Liver (tissue), 3 donors: Measurements from ENCODE around the gene GRWD1.
"Not testable (repeated sequence)": the region's sequence is repeated elsewhere in the genome, so short reads cannot be mapped to it uniquely, and the experiment has no call there.

ENCODE experiments used
- GABPA ChIP-seq, 2 donors: IDR thresholded peaks in 1 of 2; conservative IDR thresholded peaks in 1 of 2; 2 replicates each; pipeline ENCODE4 v1.6.1; 2016; ENCODE audit warnings: antibody characterized with exemption in 2 of 2, mild to moderate bottlenecking in 1 of 2, moderate library complexity in 1 of 2
- NR2F2 ChIP-seq: IDR thresholded peaks from 2 replicates; pipeline ENCODE4 v1.6.1; 2016; ENCODE audit warnings: antibody characterized with exemption
- RAD21 ChIP-seq, 2 donors: IDR thresholded peaks; 2 replicates each; pipeline ENCODE4 v1.6.1; 2016; ENCODE audit warnings: antibody characterized with exemption in 2 of 2, mild to moderate bottlenecking in 2 of 2
- TF ChIP-seq, protein P1 (sequence below): IDR thresholded peaks from 2 replicates; pipeline ENCODE4 v1.6.1; 2016; ENCODE audit warnings: antibody characterized with exemption
- TF ChIP-seq, protein P2 (sequence below): fragments of 150-350 bp; IDR thresholded peaks from 2 replicates; pipeline ENCODE4 v1.5.1; 2017; ENCODE audit warnings: improper control_type of control experiment, low read depth, low read length; ENCODE audit not compliant: missing input control
- TF ChIP-seq, protein P3 (sequence below): IDR thresholded peaks from 2 replicates; pipeline ENCODE4 v1.6.1; 2016; ENCODE audit warnings: antibody characterized with exemption, mild to moderate bottlenecking
- donor health status: healthy.
- donor health status: healthy.

DNA sequence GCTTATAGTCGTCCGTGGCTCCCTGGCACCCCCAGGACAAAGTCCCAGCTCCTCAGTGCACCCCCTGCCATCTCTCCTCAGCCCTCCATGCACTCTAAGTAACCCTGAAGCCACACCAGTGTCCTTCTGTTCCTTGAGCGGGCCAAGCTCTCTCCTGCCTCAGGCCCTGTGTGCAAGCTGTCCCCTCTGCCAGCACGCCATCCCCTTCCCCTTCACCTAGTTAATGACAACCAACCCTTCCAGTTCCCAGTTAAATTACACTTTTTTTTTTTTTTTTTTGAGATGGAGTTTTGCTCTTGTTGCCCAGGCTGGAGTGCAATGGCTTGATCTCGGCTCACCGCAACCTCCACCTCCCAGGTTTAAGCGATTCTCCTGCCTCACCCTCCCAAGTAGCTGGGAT, 42.7 kb downstream of the GRWD1 start:
- TF ChIP-seq, protein P1, sequence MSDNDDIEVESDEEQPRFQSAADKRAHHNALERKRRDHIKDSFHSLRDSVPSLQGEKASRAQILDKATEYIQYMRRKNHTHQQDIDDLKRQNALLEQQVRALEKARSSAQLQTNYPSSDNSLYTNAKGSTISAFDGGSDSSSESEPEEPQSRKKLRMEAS = not testable (repeated sequence)
- TF ChIP-seq, protein P2, sequence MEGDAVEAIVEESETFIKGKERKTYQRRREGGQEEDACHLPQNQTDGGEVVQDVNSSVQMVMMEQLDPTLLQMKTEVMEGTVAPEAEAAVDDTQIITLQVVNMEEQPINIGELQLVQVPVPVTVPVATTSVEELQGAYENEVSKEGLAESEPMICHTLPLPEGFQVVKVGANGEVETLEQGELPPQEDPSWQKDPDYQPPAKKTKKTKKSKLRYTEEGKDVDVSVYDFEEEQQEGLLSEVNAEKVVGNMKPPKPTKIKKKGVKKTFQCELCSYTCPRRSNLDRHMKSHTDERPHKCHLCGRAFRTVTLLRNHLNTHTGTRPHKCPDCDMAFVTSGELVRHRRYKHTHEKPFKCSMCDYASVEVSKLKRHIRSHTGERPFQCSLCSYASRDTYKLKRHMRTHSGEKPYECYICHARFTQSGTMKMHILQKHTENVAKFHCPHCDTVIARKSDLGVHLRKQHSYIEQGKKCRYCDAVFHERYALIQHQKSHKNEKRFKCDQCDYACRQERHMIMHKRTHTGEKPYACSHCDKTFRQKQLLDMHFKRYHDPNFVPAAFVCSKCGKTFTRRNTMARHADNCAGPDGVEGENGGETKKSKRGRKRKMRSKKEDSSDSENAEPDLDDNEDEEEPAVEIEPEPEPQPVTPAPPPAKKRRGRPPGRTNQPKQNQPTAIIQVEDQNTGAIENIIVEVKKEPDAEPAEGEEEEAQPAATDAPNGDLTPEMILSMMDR = not testable (repeated sequence)
- not testable (repeated sequence) for TF ChIP-seq GABPA (IDR thresholded peaks at IDR 0.05 in 1 of 2, conservative IDR thresholded peaks at IDR 0.05 in 1 of 2); RAD21 (IDR thresholded peaks at IDR 0.05); NR2F2
- TF ChIP-seq, protein P3, sequence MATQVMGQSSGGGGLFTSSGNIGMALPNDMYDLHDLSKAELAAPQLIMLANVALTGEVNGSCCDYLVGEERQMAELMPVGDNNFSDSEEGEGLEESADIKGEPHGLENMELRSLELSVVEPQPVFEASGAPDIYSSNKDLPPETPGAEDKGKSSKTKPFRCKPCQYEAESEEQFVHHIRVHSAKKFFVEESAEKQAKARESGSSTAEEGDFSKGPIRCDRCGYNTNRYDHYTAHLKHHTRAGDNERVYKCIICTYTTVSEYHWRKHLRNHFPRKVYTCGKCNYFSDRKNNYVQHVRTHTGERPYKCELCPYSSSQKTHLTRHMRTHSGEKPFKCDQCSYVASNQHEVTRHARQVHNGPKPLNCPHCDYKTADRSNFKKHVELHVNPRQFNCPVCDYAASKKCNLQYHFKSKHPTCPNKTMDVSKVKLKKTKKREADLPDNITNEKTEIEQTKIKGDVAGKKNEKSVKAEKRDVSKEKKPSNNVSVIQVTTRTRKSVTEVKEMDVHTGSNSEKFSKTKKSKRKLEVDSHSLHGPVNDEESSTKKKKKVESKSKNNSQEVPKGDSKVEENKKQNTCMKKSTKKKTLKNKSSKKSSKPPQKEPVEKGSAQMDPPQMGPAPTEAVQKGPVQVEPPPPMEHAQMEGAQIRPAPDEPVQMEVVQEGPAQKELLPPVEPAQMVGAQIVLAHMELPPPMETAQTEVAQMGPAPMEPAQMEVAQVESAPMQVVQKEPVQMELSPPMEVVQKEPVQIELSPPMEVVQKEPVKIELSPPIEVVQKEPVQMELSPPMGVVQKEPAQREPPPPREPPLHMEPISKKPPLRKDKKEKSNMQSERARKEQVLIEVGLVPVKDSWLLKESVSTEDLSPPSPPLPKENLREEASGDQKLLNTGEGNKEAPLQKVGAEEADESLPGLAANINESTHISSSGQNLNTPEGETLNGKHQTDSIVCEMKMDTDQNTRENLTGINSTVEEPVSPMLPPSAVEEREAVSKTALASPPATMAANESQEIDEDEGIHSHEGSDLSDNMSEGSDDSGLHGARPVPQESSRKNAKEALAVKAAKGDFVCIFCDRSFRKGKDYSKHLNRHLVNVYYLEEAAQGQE = not testable (repeated sequence)
